Colonic mucosa (tissue), 4 donors: Measurements from ENCODE around the gene PAK4. TPM values are rescaled to one million over a fixed set of nuclear protein-coding genes. Genes with fewer than 3 reads are reported as not detected.
"Not testable (repeated sequence)": the region's sequence is repeated elsewhere in the genome, so short reads cannot be mapped to it uniquely, and the experiment has no call there.

Experiments used
- DNase-seq: peaks from one replicate; pipeline ENCODE4 v3.0.0-alpha.2; 2020
- H3K27ac ChIP-seq: fragments of 200-600 bp; one replicate; pipeline ENCODE4 v1.8.0; 2021
- H3K27me3 ChIP-seq: fragments of 200-600 bp; one replicate; pipeline ENCODE4 v1.8.0; 2021
- H3K36me3 ChIP-seq: fragments of 200-600 bp; one replicate; pipeline ENCODE4 v1.8.0; 2021
- H3K4me1 ChIP-seq: fragments of 200-600 bp; one replicate; pipeline ENCODE4 v1.8.0; 2021; ENCODE audit warnings: mild to moderate bottlenecking
- H3K4me3 ChIP-seq: fragments of 200-600 bp; one replicate; pipeline ENCODE4 v1.8.0; 2021
- H3K9ac ChIP-seq, 2 donors: one replicate each; pipeline ENCODE4 v1.7.0; 2013; ENCODE audit warnings: control low read depth in 2 of 2, low read depth in 2 of 2, low read length in 2 of 2
- H3K9me3 ChIP-seq: fragments of 200-600 bp; one replicate; pipeline ENCODE4 v1.8.0; 2021
- intact Hi-C: fragments of 100-400 bp; cut with DNase I; formaldehyde crosslinking; loops from one replicate; pipeline ENCODE4 v1.14.1; 2022
- total RNA-seq, 2 donors: library from RNA; stranded (reverse); fragmentation: NEBNext Ultra II Directional in 1 of 2; extraction: Animal tissue kit (Norgen Biotek cat#: 25700) in 1 of 2; gene quantifications; one replicate each; pipeline ENCODE4 v1.2.1, GENCODE V29; 2021
- TF ChIP-seq, protein P1 (sequence below): fragments of 200-600 bp; IDR thresholded peaks from one replicate; pipeline ENCODE4 v1.8.0; 2022; ENCODE audit warnings: antibody characterized with exemption, mild to moderate bottlenecking
- donor health status: healthy.
- donor health status: DM: no; HTN: no; CAD: no.
- donor health status: DM: no; HTN: no; CAD: no.

The PAK4 gene
- total RNA-seq, 2 donors from 2014 or later = 85.5 to 127 TPM

DNA sequence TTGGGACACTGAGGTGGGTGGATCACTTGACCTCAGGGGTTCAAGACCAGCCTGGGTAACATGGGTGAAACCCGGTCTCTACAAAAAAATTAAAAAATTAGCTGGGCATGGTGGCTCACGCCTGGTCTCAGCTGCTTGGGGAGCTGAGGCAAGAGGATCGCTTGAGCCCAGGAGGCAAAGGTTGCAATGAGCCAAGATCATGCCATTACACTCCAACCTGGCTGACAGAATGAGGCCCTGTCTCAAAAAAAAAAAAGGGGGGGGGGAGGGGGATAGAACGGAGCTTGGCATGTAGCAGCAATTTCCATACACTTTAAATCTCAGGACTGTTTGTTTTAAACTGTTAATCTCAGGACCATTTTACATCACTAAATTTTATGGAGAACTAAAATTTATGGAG lies 39.2 kb upstream of the PAK4 start:
- Histone ChIP-seq H3K36me3 (no peaks in the 10 kb centered on the region), H3K27me3 (peaks cover 38% of the 10 kb centered on the region), H3K27ac (no peak overlapping the region), H3K9ac (no peak overlapping the region), H3K9me3 (no peaks in the 10 kb centered on the region), H3K4me1 (no peaks in the 10 kb centered on the region), H3K4me3 (no peak overlapping the region)
- TF ChIP-seq, protein P1, sequence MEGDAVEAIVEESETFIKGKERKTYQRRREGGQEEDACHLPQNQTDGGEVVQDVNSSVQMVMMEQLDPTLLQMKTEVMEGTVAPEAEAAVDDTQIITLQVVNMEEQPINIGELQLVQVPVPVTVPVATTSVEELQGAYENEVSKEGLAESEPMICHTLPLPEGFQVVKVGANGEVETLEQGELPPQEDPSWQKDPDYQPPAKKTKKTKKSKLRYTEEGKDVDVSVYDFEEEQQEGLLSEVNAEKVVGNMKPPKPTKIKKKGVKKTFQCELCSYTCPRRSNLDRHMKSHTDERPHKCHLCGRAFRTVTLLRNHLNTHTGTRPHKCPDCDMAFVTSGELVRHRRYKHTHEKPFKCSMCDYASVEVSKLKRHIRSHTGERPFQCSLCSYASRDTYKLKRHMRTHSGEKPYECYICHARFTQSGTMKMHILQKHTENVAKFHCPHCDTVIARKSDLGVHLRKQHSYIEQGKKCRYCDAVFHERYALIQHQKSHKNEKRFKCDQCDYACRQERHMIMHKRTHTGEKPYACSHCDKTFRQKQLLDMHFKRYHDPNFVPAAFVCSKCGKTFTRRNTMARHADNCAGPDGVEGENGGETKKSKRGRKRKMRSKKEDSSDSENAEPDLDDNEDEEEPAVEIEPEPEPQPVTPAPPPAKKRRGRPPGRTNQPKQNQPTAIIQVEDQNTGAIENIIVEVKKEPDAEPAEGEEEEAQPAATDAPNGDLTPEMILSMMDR = no peak
- no peak for DNase-seq
- intact Hi-C loops = no loop called here

DNA sequence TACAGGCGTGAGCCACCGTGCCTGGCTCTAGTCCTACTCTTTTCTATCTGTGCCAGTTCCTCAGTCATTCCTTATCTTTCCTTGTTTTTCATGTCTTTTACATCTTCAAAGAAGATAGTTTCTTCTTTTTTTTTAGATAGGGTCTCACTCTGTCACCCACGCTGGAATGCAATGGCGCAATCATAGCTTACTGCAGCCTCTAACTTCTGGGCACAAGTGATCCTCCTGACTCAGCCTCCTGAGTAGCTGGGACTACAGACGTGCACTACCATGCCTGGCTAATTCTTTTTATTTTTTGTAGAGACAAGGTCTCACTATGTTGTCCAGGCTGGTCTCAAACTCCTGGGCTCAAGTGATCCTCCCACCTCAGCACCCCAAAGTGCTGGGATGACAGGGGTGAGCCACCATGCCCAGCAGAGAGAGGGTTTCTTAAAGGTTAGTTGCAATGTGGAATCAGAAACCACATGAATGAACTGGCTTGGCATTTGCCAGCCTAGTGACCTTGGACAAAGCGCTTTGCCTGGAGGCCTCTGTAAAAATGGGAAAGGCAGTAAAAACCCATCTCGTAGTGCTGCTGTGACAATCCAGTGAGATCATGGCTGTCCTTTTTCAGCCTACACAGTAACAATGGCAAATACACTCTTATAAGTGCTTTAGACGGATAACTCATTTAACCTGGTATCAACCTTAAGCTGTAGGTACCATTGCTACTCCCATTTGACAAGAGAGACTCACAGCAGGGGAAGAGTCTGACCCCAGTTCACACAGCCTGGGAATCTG lies 37.5 kb upstream of the PAK4 start:
- Histone ChIP-seq H3K27me3 (peaks cover 33% of the 10 kb centered on the region), H3K4me3 (no peak overlapping the region), H3K4me1 (no peaks in the 10 kb centered on the region), H3K27ac (no peak overlapping the region), H3K36me3 (no peaks in the 10 kb centered on the region), H3K9me3 (no peaks in the 10 kb centered on the region), H3K9ac (no peak overlapping the region)
- intact Hi-C loops = no loop called here
- DNase-seq = no peak
- TF ChIP-seq, protein P1 = no peak

DNA sequence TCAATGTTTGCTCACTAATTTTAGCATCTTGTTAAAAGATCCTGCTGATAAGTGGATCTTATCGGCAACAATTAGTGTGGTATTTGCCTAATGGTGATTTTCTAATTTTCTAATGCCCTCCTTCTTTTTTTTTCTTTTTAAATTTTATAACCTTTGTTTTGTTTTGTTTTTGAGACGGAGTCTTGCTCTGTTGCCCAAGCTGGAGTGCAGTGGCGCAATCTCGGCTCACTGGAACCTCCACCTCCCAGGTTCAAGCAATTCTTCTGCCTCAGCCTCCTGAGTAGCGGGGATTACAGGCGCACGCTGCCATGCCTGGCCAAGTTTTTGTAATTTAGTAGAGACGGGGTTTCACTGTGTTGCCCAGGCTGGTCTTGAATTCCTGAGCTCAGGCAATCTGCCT lies 35.6 kb upstream of the PAK4 start:
- H3K36me3 ChIP-seq, intact Hi-C loops, H3K4me3 ChIP-seq, H3K9me3 ChIP-seq, DNase-seq, H3K9ac ChIP-seq, H3K27ac ChIP-seq, H3K4me1 ChIP-seq: not testable (repeated sequence)
- H3K27me3 ChIP-seq = peaks cover 14% of the 10 kb centered on the region

DNA sequence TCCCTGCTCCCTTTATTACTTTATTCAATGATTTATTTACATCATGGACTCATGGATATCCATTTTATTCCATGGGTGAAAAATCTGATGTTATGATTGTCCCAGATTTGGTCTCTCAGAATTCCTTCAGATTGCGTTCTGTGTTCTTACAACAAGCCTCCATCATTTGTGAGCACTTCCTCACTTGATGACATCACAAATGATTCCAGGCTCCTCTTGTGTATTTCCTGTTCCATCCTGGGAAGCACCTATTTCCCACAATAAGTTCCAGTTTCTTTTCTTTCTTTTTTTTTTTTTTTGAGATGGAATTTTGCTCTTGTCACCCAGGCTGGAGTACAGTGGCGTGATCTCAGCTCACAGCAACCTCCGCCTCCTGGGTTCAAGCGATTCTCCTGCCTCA lies 34.7 kb upstream of the PAK4 start:
- Histone ChIP-seq H3K4me3 (no peak overlapping the region), H3K4me1 (no peaks in the 10 kb centered on the region), H3K36me3 (no peaks in the 10 kb centered on the region), H3K27me3 (peaks cover 5% of the 10 kb centered on the region), H3K9ac (no peak overlapping the region), H3K9me3 (no peaks in the 10 kb centered on the region), H3K27ac (no peak overlapping the region)
- DNase-seq = no peak
- TF ChIP-seq, protein P1 = no peak
- intact Hi-C loops = no loop called here

DNA sequence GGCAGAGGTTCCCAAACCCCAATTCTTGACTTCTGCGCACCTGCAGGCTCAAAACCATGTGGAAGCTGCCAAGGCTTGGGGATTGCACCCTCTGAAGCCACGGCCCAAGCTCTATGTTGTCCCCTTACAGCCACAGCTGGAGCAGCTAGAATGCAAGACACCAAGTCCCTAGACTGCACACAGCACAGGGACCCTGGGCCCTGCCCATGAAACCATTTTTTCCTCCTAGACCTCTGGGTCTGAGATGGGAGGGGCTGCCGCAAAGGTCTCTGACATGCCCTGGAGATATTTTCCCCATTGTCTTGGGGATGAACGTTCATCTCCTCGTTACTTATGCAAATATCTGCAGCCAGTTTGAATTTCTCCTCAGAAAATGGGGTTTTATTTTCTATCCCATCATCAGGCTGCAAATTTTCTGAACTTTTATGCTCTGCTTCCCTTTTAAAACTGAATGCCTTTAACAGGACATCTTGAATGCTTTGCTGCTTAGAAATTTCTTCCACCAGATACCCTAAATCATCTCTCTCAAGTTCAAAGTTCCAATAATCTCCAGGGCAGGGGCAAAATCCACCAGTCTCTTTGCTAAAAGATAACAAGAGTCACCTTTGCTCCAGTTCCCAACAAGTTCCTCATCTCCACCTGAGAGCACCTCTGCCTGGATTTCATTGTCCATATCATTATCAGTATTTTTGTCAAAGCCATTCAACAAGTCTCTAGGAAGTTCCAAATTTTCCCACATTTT lies 29.6 kb upstream of the PAK4 start:
- H3K4me1 ChIP-seq, H3K9ac ChIP-seq, H3K9me3 ChIP-seq, DNase-seq, H3K36me3 ChIP-seq, intact Hi-C loops, H3K27ac ChIP-seq, H3K4me3 ChIP-seq: not testable (repeated sequence)
- H3K27me3 ChIP-seq = peaks cover 22% of the 10 kb centered on the region

DNA sequence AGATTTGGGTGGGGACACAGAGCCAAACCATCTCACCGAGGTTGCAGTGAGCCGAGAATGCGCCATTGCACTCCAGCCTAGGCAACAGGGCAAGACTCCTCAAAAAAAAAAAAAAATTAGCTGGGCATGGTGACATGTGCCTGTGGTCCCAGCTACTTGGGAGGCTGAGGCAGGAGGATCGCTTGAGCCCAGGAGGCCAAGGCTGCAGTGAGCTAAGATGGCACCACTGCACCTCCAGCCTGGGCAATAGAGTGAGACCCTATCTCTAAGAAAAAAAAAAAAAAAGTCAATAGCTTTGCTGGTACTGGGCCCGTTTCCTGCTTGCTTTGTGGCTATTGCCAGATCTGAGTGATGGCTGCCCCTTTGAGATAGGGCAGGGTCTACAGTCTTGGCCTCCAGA lies 28.3 kb upstream of the PAK4 start:
- H3K9ac ChIP-seq = no peak overlapping the region
- no peaks in the 10 kb centered on the region for H3K36me3 ChIP-seq
- H3K4me1 ChIP-seq = no peaks in the 10 kb centered on the region
- H3K27ac ChIP-seq = no peak overlapping the region
- TF ChIP-seq, protein P1 = no peak
- no peaks in the 10 kb centered on the region for H3K9me3 ChIP-seq
- no peak for DNase-seq
- intact Hi-C loops = no loop called here
- H3K27me3 ChIP-seq = peaks cover 18% of the 10 kb centered on the region
- H3K4me3 ChIP-seq = no peak overlapping the region
